HCT116 (cell line): ENCODE results near the gene OR6K2. TPM values are rescaled to one million over a fixed set of nuclear protein-coding genes. Genes with fewer than 3 reads are reported as not detected.

ENCODE experiments used
- ATAC-seq: fragments of 200-7000 bp; cut with Tn5 transposase; 2 replicates; pipeline ENCODE4 v1.9.1; 2020; ENCODE audit warnings: mild to moderate bottlenecking, moderate library complexity
- BruUV-seq: library from RNA; stranded (reverse); fragments of 400-500 nt; replicated peaks from 2 replicates; lab custom pipeline; 2021; lab: Mats Ljungman, UMichigan
- CTCF ChIA-PET: fragments of 300-600 bp; sonication (Branson Sonifier 250); formaldehyde crosslinking; loops from one replicate; lab custom pipeline; 2021; ENCODE audit warnings: antibody characterized with exemption; lab: Charles Lee
- POLR2A ChIA-PET: fragments of 300-600, 350-600 bp; sonication (Branson Sonifier 250); formaldehyde crosslinking; loops from one replicate; lab custom pipeline; 2021; ENCODE audit warnings: antibody characterized with exemption; lab: Charles Lee
- RAD21 ChIA-PET, 2 experiments: fragments of 300-600 bp; sonication (Branson Sonifier 250); formaldehyde crosslinking; loops; one replicate each; lab custom pipeline; 2023; ENCODE audit warnings: low total read pairs in 2 of 2; ENCODE audit not compliant: uncharacterized antibody in 2 of 2, unreplicated experiment in 2 of 2, low non-redundant PET in 1 of 2; lab: Charles Lee
- DNase-seq: peaks from one replicate; pipeline ENCODE4 v3.0.0-alpha.2; 2010; ENCODE audit warnings: low read depth, low spot score
- H2AFZ ChIP-seq: fragments of 200-600 bp; shearing (Covaris generic), sonication (generic); 2 replicates; pipeline ENCODE4 v1.6.1; 2017; ENCODE audit warnings: low read depth, mixed run types, mixed read lengths, antibody characterized with exemption, low read length; ENCODE audit not compliant: poor library complexity, severe bottlenecking
- H3K27ac ChIP-seq: 2 replicates; pipeline ENCODE4 v1.5.1; 2012; ENCODE audit warnings: low read depth, low read length
- H3K27me3 ChIP-seq: fragments of 200-600 bp; sonication (generic); 2 replicates; pipeline ENCODE4 v1.6.1; 2016; ENCODE audit warnings: mixed run types, low read length, mixed read lengths; ENCODE audit not compliant: insufficient read depth
- H3K36me3 ChIP-seq, 2 experiments: fragments of 200-500 bp in 1 of 2; fragments of 200-600 bp in 1 of 2; sonication (Bioruptor generic) in 1 of 2; sonication (generic) in 1 of 2; 2 replicates each; pipeline versions ENCODE4 v1.5.1 to v1.6.1; 2014 to 2016; ENCODE audit warnings: low read length in 2 of 2, inconsistent platforms in 1 of 2, mixed read lengths in 1 of 2, mixed run types in 1 of 2; ENCODE audit not compliant: insufficient read depth in 2 of 2, control insufficient read depth in 1 of 2
- H3K4me1 ChIP-seq, 2 experiments: fragments of 200-600 bp in 1 of 2; sonication (generic) in 1 of 2; 2 replicates each; pipeline versions ENCODE4 v1.5.1 to v1.6.1; 2012 to 2017; ENCODE audit warnings: low read length in 2 of 2, inconsistent platforms in 1 of 2, mild to moderate bottlenecking in 1 of 2, mixed read lengths in 1 of 2, mixed run types in 1 of 2, moderate library complexity in 1 of 2; ENCODE audit not compliant: insufficient read depth in 2 of 2, control insufficient read depth in 1 of 2
- H3K4me2 ChIP-seq: fragments of 200-600 bp; sonication (generic); 2 replicates; pipeline ENCODE4 v1.6.1; 2017; ENCODE audit warnings: mixed run types, low read length, mixed read lengths
- H3K4me3 ChIP-seq, 2 experiments: fragments of 200-600 bp in 1 of 2; sonication (generic) in 1 of 2; replicated peaks in 1 of 2; 2 replicates each; pipeline ENCODE4 v1.5.1; 2011 to 2016; ENCODE audit warnings: low read length in 2 of 2, control low read depth in 1 of 2, low read depth in 1 of 2, mild to moderate bottlenecking in 1 of 2, mixed read lengths in 1 of 2, mixed run types in 1 of 2
- H3K79me2 ChIP-seq: fragments of 200-600 bp; sonication (generic); 2 replicates; pipeline ENCODE4 v1.6.1; 2017; ENCODE audit warnings: mild to moderate bottlenecking, mixed run types, low read length, moderate library complexity, mixed read lengths; ENCODE audit not compliant: insufficient read depth
- H3K9ac ChIP-seq: fragments of 200-600 bp; sonication (generic); 2 replicates; pipeline ENCODE4 v1.6.1; 2016; ENCODE audit warnings: low read length, mixed read lengths
- H3K9me2 ChIP-seq: fragments of 200-600 bp; sonication (generic), shearing (Covaris generic); 2 replicates; pipeline ENCODE4 v1.6.1; 2017; ENCODE audit warnings: mixed run types, mild to moderate bottlenecking, moderate library complexity; ENCODE audit not compliant: insufficient read depth
- H3K9me3 ChIP-seq, 2 experiments: fragments of 200-500 bp in 1 of 2; fragments of 200-600 bp in 1 of 2; sonication (Bioruptor generic) in 1 of 2; sonication (generic) in 1 of 2; 2 replicates each; pipeline ENCODE4 v1.6.1; 2014 to 2017; ENCODE audit warnings: low read length in 2 of 2, mixed read lengths in 2 of 2, inconsistent platforms in 1 of 2, low read depth in 1 of 2, mild to moderate bottlenecking in 1 of 2, mixed run types in 1 of 2, moderate library complexity in 1 of 2; ENCODE audit not compliant: control insufficient read depth in 1 of 2, insufficient read depth in 1 of 2
- H4K20me1 ChIP-seq: fragments of 200-600 bp; sonication (generic), shearing (Covaris generic); 2 replicates; pipeline ENCODE4 v1.6.1; 2017; ENCODE audit warnings: mixed run types, mild to moderate bottlenecking, moderate library complexity; ENCODE audit not compliant: insufficient read depth
- CBX3 ChIP-seq: IDR thresholded peaks from 2 replicates; pipeline ENCODE4 v1.6.1; 2012; ENCODE audit warnings: low read depth
- CEBPB ChIP-seq: IDR thresholded peaks from 2 replicates; pipeline ENCODE4 v1.6.1; 2012; ENCODE audit warnings: low read depth
- CTCF ChIP-seq, 3 experiments: fragments of 200-600 bp in 1 of 3; sonication (generic) in 1 of 3; IDR thresholded peaks in 2 of 3; conservative IDR thresholded peaks in 1 of 3; 2 replicates each; pipeline ENCODE4 v1.5.1; 2012 to 2017; ENCODE audit warnings: low read depth in 2 of 3, low read length in 2 of 3, antibody characterized with exemption in 1 of 3, borderline replicate concordance in 1 of 3, control low read depth in 1 of 3, mild to moderate bottlenecking in 1 of 3, mixed read lengths in 1 of 3, mixed run types in 1 of 3, moderate library complexity in 1 of 3; ENCODE audit not compliant: insufficient read depth in 1 of 3
- ELF1 ChIP-seq: IDR thresholded peaks from 2 replicates; pipeline ENCODE4 v1.6.1; 2012; ENCODE audit warnings: low read depth, borderline replicate concordance
- EZH2 ChIP-seq: fragments of 200-600 bp; sonication (generic); IDR thresholded peaks from 2 replicates; pipeline ENCODE4 v1.6.1; 2017; ENCODE audit warnings: antibody characterized with exemption, mixed run types
- RAD21 ChIP-seq: IDR thresholded peaks from 2 replicates; pipeline ENCODE4 v1.6.1; 2012; ENCODE audit warnings: low read depth, mild to moderate bottlenecking
- SIN3A ChIP-seq: IDR thresholded peaks from 2 replicates; pipeline ENCODE4 v1.6.1; 2012; ENCODE audit warnings: low read depth
- SP1 ChIP-seq: IDR thresholded peaks from 2 replicates; pipeline ENCODE4 v1.6.1; 2012; ENCODE audit warnings: low read depth
- SRF ChIP-seq: IDR thresholded peaks from 2 replicates; pipeline ENCODE4 v1.6.1; 2012; ENCODE audit warnings: low read depth
- ZNF274 ChIP-seq: fragments of 200-500 bp; sonication (Bioruptor generic); IDR thresholded peaks from 2 replicates; pipeline ENCODE4 v1.6.1; 2014; ENCODE audit warnings: mild to moderate bottlenecking, low read depth, low read length, inconsistent platforms
- intact Hi-C: fragments of 100-400 bp; cut with micrococcal nuclease; formaldehyde crosslinking; loops from 2 replicates; pipeline ENCODE4 v1.10.0; 2022
- total RNA-seq: library from RNA; stranded (reverse); gene quantifications from one replicate; pipeline ENCODE4 v1.2.1, GENCODE V29; 2021; ENCODE audit not compliant: unreplicated experiment
- TF ChIP-seq, protein P1 (sequence below): IDR thresholded peaks from 2 replicates; pipeline ENCODE4 v1.6.1; 2011; ENCODE audit warnings: mild to moderate bottlenecking, low read length, moderate library complexity; ENCODE audit not compliant: insufficient replicate concordance; ENCODE audit errors: extremely low read depth
- TF ChIP-seq, protein P2 (sequence below): IDR thresholded peaks from 2 replicates; pipeline ENCODE4 v1.6.1; 2012

OR6K2 gene
- total RNA-seq, 1 experiment from 2014 or later: not detected

DNA sequence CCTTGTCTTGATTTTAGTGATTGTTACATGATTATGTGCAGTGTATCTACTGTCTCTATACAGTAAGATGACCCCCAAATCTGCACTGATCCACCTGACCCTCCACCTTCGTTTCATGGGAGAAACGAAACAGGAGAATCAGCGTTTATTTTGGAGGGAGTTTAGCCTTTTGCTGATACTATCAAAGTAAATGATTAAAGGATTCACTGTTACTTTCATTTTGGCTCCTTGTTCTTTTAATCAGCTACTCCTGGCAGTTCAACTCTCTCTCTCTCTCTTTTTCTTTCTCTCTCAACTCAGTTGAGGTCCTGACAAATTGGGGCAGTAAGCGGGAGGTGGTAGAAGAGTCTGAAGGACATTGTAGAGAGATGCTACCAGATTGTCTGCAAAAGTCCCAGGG, 30.0 kb upstream of the OR6K2 start:
- ChIA-PET POLR2A (no interaction called here), CTCF (no interaction called here)
- no peaks in the 10 kb centered on the region for H3K79me2 ChIP-seq
- H3K36me3 ChIP-seq: no peaks in the 10 kb centered on the region
- no TSS peak for BruUV-seq
- TF ChIP-seq ZNF274 (no peak), ELF1 (no peak), RAD21 (no peak), CEBPB (no peak), CTCF (IDR thresholded peaks at IDR 0.05 in 2 of 3, conservative IDR thresholded peaks at IDR 0.05 in 1 of 3; ENCODE audit: borderline replicate concordance in 1 of 3, insufficient read depth in 1 of 3, low read depth in 2 of 3, low read length in 2 of 3) (no peak), SRF (no peak), CBX3 (no peak), EZH2 (no peak), SIN3A (no peak), SP1 (no peak)
- TF ChIP-seq, protein P1, sequence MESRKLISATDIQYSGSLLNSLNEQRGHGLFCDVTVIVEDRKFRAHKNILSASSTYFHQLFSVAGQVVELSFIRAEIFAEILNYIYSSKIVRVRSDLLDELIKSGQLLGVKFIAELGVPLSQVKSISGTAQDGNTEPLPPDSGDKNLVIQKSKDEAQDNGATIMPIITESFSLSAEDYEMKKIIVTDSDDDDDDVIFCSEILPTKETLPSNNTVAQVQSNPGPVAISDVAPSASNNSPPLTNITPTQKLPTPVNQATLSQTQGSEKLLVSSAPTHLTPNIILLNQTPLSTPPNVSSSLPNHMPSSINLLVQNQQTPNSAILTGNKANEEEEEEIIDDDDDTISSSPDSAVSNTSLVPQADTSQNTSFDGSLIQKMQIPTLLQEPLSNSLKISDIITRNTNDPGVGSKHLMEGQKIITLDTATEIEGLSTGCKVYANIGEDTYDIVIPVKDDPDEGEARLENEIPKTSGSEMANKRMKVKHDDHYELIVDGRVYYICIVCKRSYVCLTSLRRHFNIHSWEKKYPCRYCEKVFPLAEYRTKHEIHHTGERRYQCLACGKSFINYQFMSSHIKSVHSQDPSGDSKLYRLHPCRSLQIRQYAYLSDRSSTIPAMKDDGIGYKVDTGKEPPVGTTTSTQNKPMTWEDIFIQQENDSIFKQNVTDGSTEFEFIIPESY: no peak
- TF ChIP-seq, protein P2, sequence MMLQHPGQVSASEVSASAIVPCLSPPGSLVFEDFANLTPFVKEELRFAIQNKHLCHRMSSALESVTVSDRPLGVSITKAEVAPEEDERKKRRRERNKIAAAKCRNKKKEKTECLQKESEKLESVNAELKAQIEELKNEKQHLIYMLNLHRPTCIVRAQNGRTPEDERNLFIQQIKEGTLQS: no peak
- TF ChIP-seq, all 23 proteins: peak for 0
- ATAC-seq: no peak
- RAD21 ChIA-PET: no interaction called here
- Histone ChIP-seq H3K4me3 (no peak overlapping the region), H2AFZ (no peak overlapping the region), H3K9me3 (no peaks in the 10 kb centered on the region), H3K4me1 (no peaks in the 10 kb centered on the region), H3K27me3 (no peaks in the 10 kb centered on the region), H3K9ac (no peak overlapping the region), H3K4me2 (no peak overlapping the region), H4K20me1 (no peaks in the 10 kb centered on the region), H3K9me2 (no peaks in the 10 kb centered on the region), H3K27ac (no peak overlapping the region)
- intact Hi-C loops: no loop called here
- DNase-seq: no peak
